HG02970 (cell line): ENCODE data around the gene SCD5.

Experiments
- ATAC-seq: cut with Tn5 transposase; IDR thresholded peaks from one replicate; pipeline ENCODE4 v1.9.1; 2021; ENCODE audit warnings: mild to moderate bottlenecking, moderate library complexity, moderate number of reproducible peaks; ENCODE audit not compliant: unreplicated experiment, low FRiP score

Gene SCD5

DNA sequence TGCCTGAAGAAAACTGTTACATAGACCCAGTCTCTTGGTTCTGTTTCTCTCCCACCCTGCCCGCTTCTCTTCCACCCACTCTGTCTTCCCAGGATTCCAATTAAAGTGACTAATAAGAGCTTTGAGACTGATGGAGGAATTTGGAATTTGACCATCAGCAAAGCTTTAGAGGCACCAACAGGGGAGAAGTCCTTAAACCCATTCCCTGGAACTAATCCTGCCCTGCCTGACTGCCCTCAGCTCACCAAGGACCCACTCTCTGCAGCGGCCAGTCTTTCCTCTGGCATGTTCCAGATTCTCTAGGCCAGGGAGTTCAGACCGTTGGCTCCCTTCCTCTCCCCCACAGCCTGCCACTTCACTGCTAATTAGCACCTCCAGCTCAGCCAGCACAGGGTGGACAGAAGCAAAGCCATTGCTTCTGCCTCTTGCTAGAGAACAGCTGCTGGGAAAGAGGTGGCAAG is 23.9 kb downstream of the SCD5 start:
- ATAC-seq: no peak

DNA sequence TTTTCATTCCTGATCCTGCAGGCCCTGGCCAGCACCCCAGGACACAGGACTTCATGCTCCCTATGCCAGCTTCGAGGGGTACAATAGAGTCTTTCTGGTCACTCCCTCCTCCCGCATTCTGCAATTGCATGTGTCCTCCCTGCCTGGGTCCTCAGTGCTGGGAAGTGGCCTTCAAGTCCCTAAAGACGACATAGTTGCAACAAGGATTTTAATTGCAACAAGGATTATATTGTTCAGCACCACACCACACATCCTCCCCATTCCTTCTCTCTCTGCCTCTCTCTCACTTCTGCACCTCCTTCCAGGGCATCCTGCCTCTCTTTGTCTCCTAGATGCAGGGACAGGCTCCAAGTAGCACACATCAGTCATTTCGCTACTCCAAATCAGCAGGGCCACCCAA is 25.5 kb downstream of the SCD5 start:
- no peak for ATAC-seq

DNA sequence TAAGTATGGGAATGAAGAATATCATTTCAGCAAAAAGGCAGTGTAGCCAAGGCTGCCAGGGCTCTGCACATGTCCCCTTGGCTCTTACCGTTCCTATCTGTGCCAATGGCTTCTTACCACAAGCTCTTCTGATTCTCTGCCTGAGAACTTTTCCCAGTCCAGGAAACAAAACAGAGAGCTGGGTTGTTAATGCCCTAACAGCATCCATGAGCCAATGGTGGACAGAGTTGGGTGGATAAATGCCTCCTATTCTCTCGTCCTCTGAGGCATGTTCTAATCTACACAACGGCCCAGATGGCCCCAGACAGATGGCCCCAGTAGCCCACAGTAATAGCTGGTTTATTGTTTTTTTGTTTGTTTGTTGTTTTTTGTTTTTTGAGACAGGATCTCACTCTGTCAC is 28.0 kb downstream of the SCD5 start:
- ATAC-seq: no peak

DNA sequence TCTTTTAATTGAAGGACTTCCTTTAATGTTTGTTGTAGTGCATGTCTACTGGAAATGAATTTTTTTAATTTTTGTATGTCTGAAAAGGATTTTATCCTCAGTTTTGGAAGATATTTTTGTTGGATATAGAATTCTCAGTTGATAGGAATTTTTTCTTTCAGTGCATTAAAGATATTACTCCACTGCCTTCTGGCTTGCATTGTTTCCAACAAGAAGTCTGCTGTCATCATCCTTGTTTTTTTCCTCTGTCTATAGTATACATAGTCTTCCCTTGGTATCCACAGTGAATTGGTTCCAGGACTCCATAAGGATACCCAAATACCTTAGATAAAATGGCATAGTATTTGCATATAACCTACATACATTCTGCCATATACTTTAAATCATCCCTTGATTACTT is 33.5 kb downstream of the SCD5 start:
- ATAC-seq: no peak

DNA sequence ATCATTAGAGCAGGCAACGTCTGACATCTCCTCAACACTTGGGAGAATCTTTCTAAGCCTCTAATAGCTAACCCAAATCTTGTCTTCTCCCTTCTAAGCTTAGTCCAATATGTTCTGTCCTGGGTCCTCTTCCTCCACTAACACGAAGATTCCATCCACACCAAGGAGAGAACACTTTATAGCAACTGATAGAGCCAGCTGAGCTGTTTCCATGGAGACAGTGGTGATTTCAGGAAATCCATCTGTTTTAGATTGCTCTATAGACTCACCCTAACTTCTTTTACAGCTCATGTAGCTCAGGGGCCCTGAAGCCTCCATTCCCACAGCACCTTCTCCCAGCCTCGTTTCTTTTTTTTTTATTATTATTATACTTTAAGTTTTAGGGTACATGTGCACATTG is 37.4 kb downstream of the SCD5 start:
- no peak for ATAC-seq

DNA sequence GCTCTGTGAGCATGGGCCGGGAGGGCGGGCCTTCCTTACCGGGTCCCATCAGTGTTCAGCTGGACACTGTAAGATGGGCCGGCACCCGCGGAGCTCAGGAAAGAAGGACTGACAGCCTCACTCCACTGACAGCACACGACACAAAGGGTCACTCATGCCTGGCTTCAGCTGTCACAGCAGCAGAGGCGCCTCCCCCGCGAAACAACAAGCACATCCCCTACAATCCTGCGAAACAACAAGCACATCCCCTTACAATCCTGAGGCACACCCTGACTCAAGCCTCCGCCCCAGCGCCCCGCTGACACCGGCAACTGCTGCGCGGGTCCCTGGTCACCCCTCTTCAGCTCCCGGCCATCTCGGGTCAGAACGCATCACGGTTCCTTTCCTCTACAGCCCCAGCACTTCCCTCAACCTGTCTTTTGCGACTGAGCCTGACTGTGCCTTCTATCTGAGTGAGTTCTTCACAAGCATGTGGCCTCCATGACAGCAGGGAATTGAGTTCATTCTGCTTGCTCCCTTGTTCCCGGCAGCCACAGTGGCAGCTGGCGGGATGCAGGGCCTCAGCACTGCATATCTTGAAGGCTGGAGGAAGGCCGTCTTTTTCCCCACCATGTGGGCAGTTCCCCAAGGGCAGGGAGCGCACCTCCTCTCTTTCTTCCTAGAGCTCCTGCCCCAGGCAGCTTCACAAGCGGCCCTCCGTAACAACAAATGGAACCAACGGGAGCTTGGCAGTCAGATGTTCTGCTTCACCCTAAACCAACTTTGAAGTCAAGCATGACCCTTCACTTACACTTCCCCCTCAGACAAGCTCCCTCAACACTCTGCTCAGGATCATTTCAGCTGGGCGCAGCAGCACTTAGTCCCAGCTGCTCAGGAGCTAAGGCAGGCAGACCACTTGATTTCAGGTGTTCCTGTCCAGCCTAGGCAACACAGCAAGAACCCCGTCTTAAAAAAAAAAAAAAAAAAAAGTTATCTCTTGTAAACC is 39.6 kb downstream of the SCD5 start:
- no peak for ATAC-seq

DNA sequence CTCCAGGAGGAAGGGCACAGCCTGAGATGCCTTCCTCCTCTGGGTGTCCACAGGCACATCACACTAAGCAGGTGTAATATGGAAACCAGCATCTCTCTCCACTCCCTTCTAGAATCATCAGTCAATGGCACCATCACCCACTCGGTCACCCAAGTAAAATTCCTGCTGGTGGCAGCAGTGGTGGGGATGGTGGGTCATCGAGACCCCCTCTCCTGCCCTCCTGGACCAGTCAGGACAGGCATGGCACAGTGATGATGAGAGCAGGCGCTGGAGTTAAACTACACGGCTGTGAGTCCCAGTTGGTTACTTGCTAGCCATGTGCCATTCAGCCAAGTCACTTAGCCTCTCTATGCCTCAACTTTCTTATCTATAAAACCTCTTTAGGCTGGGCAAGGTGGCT is 42.5 kb downstream of the SCD5 start:
- no peak for ATAC-seq

DNA sequence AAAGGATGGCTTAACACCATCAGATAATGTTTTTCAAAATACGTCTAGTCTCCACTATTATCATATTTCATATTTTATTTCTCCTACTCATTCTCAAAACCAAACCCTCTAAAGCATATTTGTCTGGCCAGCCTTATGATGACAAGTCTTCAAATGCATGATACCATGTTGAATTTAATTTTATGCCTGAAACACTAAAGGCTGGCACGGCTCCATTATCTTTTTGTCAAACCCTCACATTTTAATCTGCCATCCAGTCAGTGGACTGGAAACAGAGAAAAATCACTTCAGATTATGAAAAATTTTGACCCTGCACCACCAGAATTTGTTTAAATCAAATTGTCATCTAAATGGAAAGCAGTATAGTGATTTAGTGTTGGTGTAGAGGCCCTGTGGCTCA is 42.9 kb downstream of the SCD5 start:
- no peak for ATAC-seq

DNA sequence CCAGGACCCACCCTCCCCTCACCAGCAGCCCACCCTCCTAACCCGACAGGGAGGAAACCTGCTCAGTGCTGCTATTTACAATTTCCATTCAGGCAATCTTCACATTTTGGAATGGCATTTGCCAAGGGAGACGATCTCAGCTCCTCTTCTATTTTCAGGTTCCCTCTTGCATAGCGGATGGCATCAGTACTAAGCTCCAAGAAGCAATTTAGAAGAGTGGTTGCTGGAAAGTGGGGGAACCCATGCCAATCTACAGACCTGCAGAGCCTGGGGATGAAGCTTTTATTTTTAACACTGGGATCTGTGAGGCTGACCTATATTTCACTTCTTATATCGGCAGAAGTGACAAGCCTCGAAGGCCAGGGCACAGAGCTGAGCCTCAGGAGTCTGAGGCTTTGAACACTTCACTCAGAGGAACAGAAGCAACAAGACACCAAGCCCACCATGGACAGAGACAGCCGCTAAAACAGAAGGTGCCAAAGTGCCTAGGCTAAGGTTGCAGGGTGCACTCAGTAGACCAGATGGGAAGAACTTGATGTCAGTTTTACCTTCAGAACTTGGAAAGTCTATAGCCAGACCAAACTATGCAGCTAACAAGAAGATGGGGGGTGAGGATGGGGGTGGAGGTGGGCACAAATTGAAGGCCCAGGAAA is 44.0 kb downstream of the SCD5 start:
- no peak for ATAC-seq

DNA sequence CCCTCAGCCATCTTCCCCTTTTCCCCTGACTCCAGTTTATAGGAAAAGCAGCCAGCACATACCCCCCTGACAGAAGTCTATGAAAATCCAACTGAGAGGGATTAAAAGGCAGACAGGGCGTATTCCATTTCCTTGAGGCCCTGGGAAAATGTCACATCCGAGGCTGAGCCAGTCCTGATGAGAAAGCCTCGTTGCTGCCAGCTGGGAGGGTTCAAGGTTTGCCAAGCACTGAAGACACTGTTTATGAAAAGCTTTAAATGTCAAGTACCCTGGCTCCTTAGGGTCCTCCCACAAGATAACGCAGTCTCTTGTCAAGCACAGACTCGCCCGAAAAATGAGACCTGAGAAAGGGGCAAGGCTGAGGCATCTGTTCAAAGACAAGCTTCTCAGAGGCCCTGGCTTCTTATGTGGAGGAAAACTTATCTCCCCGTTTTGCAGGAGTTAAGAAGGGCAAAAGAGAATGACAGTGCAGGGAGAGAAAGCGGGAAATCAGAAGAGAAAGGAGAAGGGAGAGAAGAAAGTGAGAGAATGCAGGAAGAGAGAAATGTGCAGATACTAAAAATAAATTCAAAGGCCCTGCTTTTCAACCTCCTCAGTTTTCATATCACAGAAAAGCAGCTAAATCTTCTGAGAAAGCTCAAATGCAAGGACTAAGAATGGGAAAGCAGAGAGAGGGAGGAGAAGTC is 44.7 kb downstream of the SCD5 start:
- no peak for ATAC-seq

DNA sequence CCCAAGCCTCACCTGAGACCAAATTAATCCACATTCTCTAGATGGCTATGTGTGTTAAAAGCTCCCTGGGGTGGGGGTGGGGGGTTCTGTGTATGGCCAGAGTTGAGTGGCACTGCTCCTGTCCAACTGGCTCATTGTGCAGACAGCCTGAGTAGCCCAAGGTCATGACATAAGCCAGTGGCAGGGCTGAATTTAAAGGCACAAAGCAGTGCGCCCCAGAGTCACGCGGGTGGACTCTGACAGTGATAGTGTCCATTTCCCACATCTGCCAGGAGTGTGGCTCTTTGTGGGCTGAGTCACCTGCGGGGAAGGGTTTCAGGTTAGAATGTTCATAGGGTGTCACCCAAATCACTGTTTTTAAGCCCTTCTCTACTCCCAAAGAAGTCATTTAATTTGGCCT is 45.4 kb downstream of the SCD5 start:
- ATAC-seq: no peak

DNA sequence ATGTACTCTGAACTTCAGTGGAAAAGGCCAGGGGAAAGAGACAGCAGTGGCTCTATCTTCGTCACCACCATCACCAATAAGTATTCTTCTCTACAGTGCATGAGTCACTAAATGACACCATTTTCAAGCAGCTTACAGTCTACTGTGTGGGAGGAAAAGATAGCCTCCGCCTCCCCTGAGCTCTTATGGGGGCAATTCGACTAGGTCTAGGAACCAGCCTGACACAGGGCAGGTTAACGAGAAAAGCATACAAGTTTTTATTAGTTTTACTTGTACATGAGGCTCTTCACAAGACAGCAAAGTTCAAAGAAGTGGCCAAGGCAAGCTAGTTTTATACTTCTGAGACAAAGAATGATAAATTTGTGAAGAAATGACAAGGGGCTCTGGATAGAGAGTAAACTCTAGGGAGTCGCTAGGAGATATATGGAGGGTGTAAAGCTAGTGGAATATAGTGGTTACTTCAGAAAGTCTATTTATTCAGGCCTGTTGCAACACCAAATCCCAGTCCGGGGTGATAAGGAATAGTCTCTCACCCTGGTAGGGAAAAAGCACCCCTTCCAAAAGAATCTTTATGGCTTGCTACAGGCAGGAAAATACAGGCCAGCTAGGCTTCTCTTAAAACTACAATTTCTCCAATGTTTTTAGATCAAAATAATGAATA is 49.7 kb downstream of the SCD5 start:
- ATAC-seq: no peak

DNA sequence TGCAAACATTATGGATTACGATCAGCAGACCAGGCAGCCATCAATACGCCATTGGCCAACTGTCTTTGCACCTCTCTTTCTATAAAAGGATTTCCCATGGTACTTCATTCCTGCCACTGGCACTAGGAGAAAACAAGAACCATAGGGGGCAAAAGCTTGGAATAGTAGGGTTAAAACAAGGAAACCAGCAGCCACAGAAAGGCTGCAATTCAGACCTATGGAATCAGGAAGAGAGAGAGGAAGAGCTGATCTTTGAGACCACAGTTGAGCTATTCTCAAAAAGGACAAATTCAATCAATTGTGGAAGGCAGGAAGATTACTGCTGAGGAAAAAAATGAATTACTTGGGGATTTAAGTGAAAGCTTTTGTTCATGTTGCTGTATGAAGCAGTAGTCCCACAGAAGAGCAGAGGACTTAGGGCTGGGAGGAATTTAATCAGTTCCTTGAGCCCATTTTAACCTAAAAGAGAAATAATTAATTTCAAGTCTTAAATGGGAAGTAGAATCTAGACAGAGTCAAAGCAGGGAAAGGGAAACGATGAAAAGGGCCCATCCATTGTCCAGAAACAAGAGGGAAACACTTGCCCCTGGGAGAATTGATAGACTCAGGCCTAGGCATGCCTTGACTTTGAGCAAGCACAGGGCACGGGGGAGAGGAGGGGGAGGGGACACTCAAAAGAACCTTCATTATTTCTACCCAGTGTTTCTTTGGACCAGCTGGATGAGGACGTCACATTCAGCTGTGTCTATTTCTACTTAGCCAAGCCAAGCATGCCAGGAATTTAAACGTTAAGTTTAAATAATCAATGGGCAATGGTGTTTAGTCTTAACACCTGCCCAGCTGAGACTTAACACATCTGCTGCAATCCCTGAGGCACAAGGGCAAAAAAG is 50.7 kb downstream of the SCD5 start:
- no peak for ATAC-seq

DNA sequence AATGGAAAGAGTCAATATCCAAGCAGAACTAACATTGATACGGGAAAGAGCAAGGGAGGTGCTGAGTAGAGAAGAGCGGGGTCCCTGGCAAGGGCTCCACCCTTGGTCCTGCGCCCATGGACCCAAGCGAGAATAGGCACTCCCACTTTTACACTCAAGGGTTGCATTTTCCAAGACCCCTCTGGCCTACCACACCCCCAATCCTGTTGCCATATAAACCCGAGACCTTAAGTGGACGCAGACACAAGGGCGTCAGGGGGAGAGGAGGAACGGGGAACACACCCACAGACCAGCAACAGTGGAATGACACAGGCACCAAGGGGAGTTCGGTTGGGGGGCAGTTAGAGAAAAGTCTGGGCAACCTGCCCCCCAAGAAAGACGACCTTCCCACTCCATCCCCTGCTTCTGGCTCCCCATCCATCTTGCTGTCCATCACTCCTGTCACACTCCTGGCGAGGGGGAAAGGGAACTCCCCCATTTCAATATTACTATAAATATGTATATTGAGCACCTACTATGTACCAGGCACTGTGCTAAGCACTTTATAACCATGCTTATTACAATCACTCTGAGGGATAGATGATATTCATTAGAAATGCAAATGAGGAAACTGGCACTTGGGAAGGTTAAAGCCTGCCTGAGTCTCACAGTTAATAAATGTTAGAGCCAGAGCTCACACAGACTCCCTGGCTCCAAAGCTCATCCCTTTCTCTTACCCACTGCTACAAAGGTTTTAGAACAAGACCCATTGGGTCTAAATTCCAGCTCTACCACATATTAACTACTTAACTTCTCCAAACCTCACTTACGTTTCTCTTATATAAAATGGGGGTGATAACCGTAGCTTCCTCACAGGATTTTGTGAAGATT is 51.7 kb downstream of the SCD5 start:
- no peak for ATAC-seq

DNA sequence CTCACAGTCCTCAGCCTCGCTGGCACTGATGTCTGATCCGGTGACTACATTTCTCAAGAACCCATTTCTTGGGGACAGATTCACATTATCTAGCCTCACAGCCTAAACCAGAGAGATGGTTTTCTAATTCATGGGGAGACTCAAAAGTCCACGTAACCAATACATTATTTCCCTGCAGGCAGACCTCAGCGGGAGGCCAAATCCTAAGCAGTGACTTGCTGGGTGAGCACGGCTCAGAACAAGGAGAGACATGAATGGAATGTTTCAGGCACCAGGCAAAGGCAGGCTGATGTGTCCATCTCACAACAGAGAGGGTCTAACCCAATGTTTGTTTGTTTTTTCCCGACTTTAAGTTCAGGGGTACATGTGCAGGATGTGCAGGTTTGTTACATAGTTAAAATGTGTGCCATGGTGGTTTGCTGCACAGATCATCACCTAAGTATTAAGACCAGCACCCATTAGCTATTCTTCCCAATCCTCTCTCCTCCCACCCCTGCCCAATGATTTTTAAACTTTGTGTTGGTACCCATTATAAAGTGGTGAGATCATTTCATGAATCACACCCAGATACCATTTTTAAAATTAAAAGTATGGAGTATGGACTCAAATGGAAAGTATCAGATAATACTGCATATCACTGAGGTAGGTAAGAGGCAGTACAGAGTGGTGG is 53.3 kb downstream of the SCD5 start:
- no peak for ATAC-seq

DNA sequence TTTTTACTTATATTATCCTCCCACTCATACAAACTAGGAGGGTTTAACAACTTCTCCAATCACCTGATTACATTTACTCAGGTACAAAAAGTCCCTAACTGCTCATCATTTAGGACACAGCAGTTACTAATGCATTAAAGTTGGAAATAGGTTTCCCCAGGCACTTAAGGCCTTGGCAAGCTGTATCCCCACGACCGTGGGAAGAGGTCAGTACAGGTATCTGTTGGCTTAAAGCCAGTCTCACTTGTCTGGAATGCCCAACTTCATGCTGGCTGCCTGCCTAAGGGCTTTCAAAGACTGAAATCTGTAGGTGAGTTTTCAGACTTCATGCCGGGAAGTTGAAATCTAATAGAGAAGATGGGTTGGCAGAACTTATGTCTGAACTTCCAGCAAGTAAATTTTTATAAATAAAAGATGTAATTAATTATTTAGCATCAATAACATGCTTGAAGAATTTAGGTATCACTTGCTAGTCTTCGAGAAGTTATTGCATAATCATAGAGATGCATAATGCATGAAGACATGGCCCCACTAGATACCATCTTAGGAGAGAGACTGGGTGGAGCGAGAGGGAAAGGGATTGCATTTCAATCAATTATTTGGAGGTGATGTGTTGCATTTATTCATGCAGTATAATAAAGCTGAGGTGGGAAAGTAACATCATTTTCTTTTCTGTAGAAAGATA is 54.2 kb downstream of the SCD5 start:
- no peak for ATAC-seq

DNA sequence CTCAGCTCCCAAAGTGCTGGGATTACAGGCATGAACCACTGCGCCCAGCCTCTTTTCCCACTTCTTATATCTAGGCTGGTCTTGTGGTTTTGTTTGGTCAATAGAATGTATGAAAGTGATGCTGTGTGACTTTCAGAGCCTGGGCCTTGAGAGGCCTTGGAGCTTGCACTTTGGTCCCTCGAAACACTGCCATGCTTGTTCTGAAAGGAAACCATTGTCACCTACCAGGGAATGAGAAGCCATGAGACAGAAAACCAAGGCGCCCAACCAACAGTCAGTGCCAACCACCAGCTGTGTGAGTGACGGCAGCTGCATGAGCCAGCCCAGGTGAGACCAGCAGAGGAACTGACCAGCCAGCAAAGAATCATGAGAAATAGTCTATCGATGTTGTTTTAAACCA is 57.4 kb downstream of the SCD5 start:
- no peak for ATAC-seq
